Endothelial cell of umbilical vein (primary cell): ENCODE data around the gene FAM50A. TPM values are rescaled to one million over a fixed set of nuclear protein-coding genes. Genes with fewer than 3 reads are reported as not detected.
A peak's percentile ranks its signal among the peaks of the same experiment; 100 is the strongest.

Experiments used
- BruUV-seq: library from RNA; stranded (reverse); fragments of 400-500 nt; replicated peaks from 2 replicates; lab custom pipeline; 2021; lab: Mats Ljungman, UMichigan
- CTCF ChIA-PET: fragments of 300-600, 350-600 bp; sonication (Branson Sonifier 250); formaldehyde crosslinking; loops from one replicate; lab custom pipeline; 2021; ENCODE audit warnings: antibody characterized with exemption, inconsistent platforms; lab: Charles Lee
- POLR2A ChIA-PET: fragments of 300-600, 350-600 bp; sonication (Branson Sonifier 250); formaldehyde crosslinking; loops from one replicate; lab custom pipeline; 2021; ENCODE audit warnings: antibody characterized with exemption, inconsistent platforms; lab: Charles Lee
- DNase-seq: peaks from one replicate; pipeline ENCODE4 v3.0.0-alpha.2; 2011; ENCODE audit warnings: low read depth, low spot score
- FAIRE-seq: peaks from 2 replicates; lab custom pipeline; 2011; peaks lifted over from hg19 to GRCh38; lab: Jason Lieb, UNC
- H2AFZ ChIP-seq: 2 replicates; pipeline ENCODE4 v1.6.0; 2012; ENCODE audit warnings: low read depth, low read length, control low read depth, inconsistent platforms
- H3K27ac ChIP-seq: 2 replicates; pipeline ENCODE4 v1.5.1; 2011; ENCODE audit warnings: low read depth, mild to moderate bottlenecking, control low read depth, low read length, moderate library complexity; ENCODE audit not compliant: insufficient read depth
- H3K27me3 ChIP-seq, 2 experiments: 2 replicates each; pipeline versions ENCODE4 v1.6.0 to v1.6.1; 2011; ENCODE audit warnings: low read length in 2 of 2, mixed read lengths in 1 of 2; ENCODE audit not compliant: control insufficient read depth in 2 of 2, insufficient read depth in 2 of 2
- H3K36me3 ChIP-seq, 2 experiments: 2 replicates in 1 of 2; 3 replicates in 1 of 2; pipeline ENCODE4 v1.5.1; 2011; ENCODE audit warnings: low read length in 2 of 2, mild to moderate bottlenecking in 1 of 2, moderate library complexity in 1 of 2; ENCODE audit not compliant: control insufficient read depth in 2 of 2, insufficient read depth in 2 of 2; ENCODE audit errors: extremely low read depth in 1 of 2
- H3K4me1 ChIP-seq: 3 replicates; pipeline ENCODE4 v1.5.1; 2011; ENCODE audit warnings: mild to moderate bottlenecking, low read length; ENCODE audit not compliant: control insufficient read depth, insufficient read depth; ENCODE audit errors: extremely low read depth
- H3K4me2 ChIP-seq: 2 replicates; pipeline ENCODE4 v1.6.1; 2011; ENCODE audit warnings: low read length, control low read depth, mixed read lengths; ENCODE audit not compliant: insufficient read depth
- H3K4me3 ChIP-seq, 3 experiments: fragments of 200-600 bp in 1 of 3; sonication (generic), shearing (Covaris generic) in 1 of 3; replicated peaks in 1 of 3; 2 replicates each; pipeline ENCODE4 v1.5.1; 2011 to 2016; ENCODE audit warnings: control low read depth in 3 of 3, low read length in 3 of 3, mild to moderate bottlenecking in 2 of 3, inconsistent platforms in 1 of 3, low read depth in 1 of 3, moderate library complexity in 1 of 3; ENCODE audit not compliant: insufficient read depth in 1 of 3
- H3K79me2 ChIP-seq: 2 replicates; pipeline ENCODE4 v1.6.0; 2012; ENCODE audit warnings: low read length, inconsistent platforms; ENCODE audit not compliant: control insufficient read depth, insufficient read depth
- H3K9ac ChIP-seq: replicated peaks from 2 replicates; pipeline ENCODE3; 2011; ENCODE audit warnings: low read length, control low read depth; ENCODE audit not compliant: insufficient read depth; ENCODE audit errors: extremely low read depth
- H3K9me1 ChIP-seq: replicated peaks from 3 replicates; pipeline ENCODE4 v1.6.0; 2011; ENCODE audit warnings: mild to moderate bottlenecking, low read length; ENCODE audit not compliant: control insufficient read depth, insufficient read depth; ENCODE audit errors: extremely low read depth
- H3K9me3 ChIP-seq: replicated peaks from 2 replicates; pipeline ENCODE4 v1.5.1; 2012; ENCODE audit warnings: low read length, inconsistent platforms; ENCODE audit not compliant: control insufficient read depth, insufficient read depth
- H4K20me1 ChIP-seq: replicated peaks from 2 replicates; pipeline ENCODE3; 2011; ENCODE audit warnings: mild to moderate bottlenecking, low read length; ENCODE audit not compliant: control insufficient read depth, insufficient read depth; ENCODE audit errors: extremely low read depth
- EZH2 ChIP-seq: IDR thresholded peaks from 2 replicates; pipeline ENCODE4 v1.6.1; 2012; ENCODE audit warnings: borderline replicate concordance, low read depth, mild to moderate bottlenecking, moderate library complexity, low read length, inconsistent platforms; ENCODE audit not compliant: severe bottlenecking
- FOS ChIP-seq: IDR thresholded peaks from 2 replicates; pipeline ENCODE4 v1.6.1; 2011; ENCODE audit warnings: mild to moderate bottlenecking, low read length, moderate library complexity, borderline replicate concordance; ENCODE audit not compliant: insufficient read depth
- GATA2 ChIP-seq: IDR thresholded peaks from 2 replicates; pipeline ENCODE4 v1.7.0; 2011; ENCODE audit warnings: low read depth, mild to moderate bottlenecking, moderate library complexity, mixed read lengths, low read length; ENCODE audit not compliant: insufficient read length, insufficient read depth
- JUN ChIP-seq: IDR thresholded peaks from 2 replicates; pipeline ENCODE4 v1.6.1; 2011; ENCODE audit warnings: borderline replicate concordance, low read depth; ENCODE audit not compliant: insufficient read length, insufficient read depth
- MAX ChIP-seq: IDR thresholded peaks from 2 replicates; pipeline ENCODE4 v1.6.1; 2011; ENCODE audit not compliant: insufficient read depth, insufficient read length
- MYC ChIP-seq: IDR thresholded peaks from one replicate; pipeline ENCODE4 v1.6.1; 2011; ENCODE audit warnings: mild to moderate bottlenecking, low read depth, low read length
- POLR2A ChIP-seq: IDR thresholded peaks from 2 replicates; pipeline ENCODE4 v1.6.1; 2012; ENCODE audit warnings: low read depth, mild to moderate bottlenecking, control low read depth, low read length
- POLR2AphosphoS5 ChIP-seq: IDR thresholded peaks from 2 replicates; pipeline ENCODE4 v1.6.1; 2012; ENCODE audit warnings: low read depth, mild to moderate bottlenecking, control low read depth, low read length, moderate library complexity; ENCODE audit not compliant: insufficient read depth
- dilution Hi-C: fragments of 300-500 bp; cut with MboI; formaldehyde crosslinking; loops from one replicate; pipeline ENCODE4 v1.15.0; 2019; ENCODE audit warnings: low sequenced_read_pairs; ENCODE audit not compliant: extremely low pct_ligation_motif_present
- intact Hi-C: fragments of 100-400 bp; cut with micrococcal nuclease; formaldehyde crosslinking; loops from one replicate; pipeline ENCODE4 v1.10.0; 2022
- polyA plus RNA-seq, 4 experiments: library from polyadenylated mRNA; depleted of rRNA in 3 of 4; stranded (reverse) in 3 of 4; unstranded in 1 of 4; fragments of >200 nt; gene quantifications; 2 replicates each; pipeline versions ENCODE4 v1.2.1 to v1.2.3, GENCODE V29; 2011 to 2012; ENCODE audit warnings: missing spikeins in 1 of 4
- total RNA-seq: library from RNA; stranded (reverse); gene quantifications from 2 replicates; pipeline ENCODE4 v1.2.3, GENCODE V29; 2021
- TF ChIP-seq, protein P1 (sequence below), 2 donors: IDR thresholded peaks; 1 replicate in 1 of 2; 2 replicates in 1 of 2; pipeline ENCODE4 v1.5.1; 2011; ENCODE audit warnings: low read length in 2 of 2, mild to moderate bottlenecking in 2 of 2, moderate library complexity in 2 of 2, control low read depth in 1 of 2, inconsistent platforms in 1 of 2, low read depth in 1 of 2; ENCODE audit not compliant: insufficient read depth in 1 of 2; ENCODE audit errors: extremely low read depth in 1 of 2

FAM50A gene
- total and polyA plus RNA-seq, 2 donors (not counting 3 experiments of a cell fraction or from before 2014, with no cell fraction given), result 75.9 to 123 TPM

- peaks cover 3% of the 10 kb centered on the region for H3K4me1 ChIP-seq
- ChIA-PET CTCF (interaction anchor here (2.0 kb wide), 1 partner anchor 8 kb away, joined by 7 read pairs; no protein-coding TSS in a partner anchor), POLR2A (no interaction called here)
- H3K9ac ChIP-seq, result no peak overlapping the region
- no peak overlapping the region for H3K4me3 ChIP-seq
- DNase-seq (no peak), FAIRE-seq (no peak)
- intact Hi-C loops, result no loop called here
- H3K36me3 ChIP-seq, result no peaks in the 10 kb centered on the region
- H3K27me3 ChIP-seq, result no peaks in the 10 kb centered on the region
- H3K4me2 ChIP-seq, result no peak overlapping the region
- dilution Hi-C loops, result no loop called here
- no peaks in the 10 kb centered on the region for H3K9me3 ChIP-seq
- peaks cover 10% of the 10 kb centered on the region for H3K79me2 ChIP-seq
- H3K9me1 ChIP-seq, result no peaks in the 10 kb centered on the region
- no peak overlapping the region for H2AFZ ChIP-seq
- no peak overlapping the region for H3K27ac ChIP-seq
- BruUV-seq, result TSS peak; percentile 7
- TF ChIP-seq MAX (no peak), JUN (no peak), GATA2 (no peak), MYC (no peak), EZH2 (no peak), POLR2AphosphoS5 (no peak), POLR2A (no peak), FOS (no peak)
- TF ChIP-seq, protein P1, sequence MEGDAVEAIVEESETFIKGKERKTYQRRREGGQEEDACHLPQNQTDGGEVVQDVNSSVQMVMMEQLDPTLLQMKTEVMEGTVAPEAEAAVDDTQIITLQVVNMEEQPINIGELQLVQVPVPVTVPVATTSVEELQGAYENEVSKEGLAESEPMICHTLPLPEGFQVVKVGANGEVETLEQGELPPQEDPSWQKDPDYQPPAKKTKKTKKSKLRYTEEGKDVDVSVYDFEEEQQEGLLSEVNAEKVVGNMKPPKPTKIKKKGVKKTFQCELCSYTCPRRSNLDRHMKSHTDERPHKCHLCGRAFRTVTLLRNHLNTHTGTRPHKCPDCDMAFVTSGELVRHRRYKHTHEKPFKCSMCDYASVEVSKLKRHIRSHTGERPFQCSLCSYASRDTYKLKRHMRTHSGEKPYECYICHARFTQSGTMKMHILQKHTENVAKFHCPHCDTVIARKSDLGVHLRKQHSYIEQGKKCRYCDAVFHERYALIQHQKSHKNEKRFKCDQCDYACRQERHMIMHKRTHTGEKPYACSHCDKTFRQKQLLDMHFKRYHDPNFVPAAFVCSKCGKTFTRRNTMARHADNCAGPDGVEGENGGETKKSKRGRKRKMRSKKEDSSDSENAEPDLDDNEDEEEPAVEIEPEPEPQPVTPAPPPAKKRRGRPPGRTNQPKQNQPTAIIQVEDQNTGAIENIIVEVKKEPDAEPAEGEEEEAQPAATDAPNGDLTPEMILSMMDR (IDR thresholded peaks at IDR 0.05; ENCODE audit: extremely low read depth in 1 of 2, insufficient read depth in 1 of 2, low read depth in 1 of 2, low read length in 2 of 2), result no peak
- H4K20me1 ChIP-seq, result no peaks in the 10 kb centered on the region
Measured at GRCh38 chrX:154484255-154485149, 40.6 kb downstream of the FAM50A start.
